HepG2 (cell line): ENCODE data around the gene MSANTD1. TPM values are rescaled to one million over a fixed set of nuclear protein-coding genes. Genes with fewer than 3 reads are reported as not detected.
A peak's percentile ranks its signal among the peaks of the same experiment; 100 is the strongest.

ENCODE experiments used
- GATAD1 ChIP-seq: IDR thresholded peaks from 2 replicates; pipeline ENCODE4 v1.6.1; 2016; ENCODE audit warnings: missing genetic modification reagents, missing compliant biosample characterization
- HNRNPL ChIP-seq: fragments of 200-400 bp; formaldehyde crosslinking; IDR thresholded peaks from 2 replicates; pipeline ENCODE4 v1.6.1; 2017; ENCODE audit warnings: mild to moderate bottlenecking, low read depth, low read length
- HOXA3 ChIP-seq: sonication (generic); formaldehyde crosslinking; IDR thresholded peaks from 2 replicates; pipeline ENCODE4 v1.5.0; 2020; ENCODE audit warnings: missing genetic modification reagents
- MAFF ChIP-seq: IDR thresholded peaks from 2 replicates; pipeline ENCODE4 v1.6.1; 2011; ENCODE audit warnings: low read depth, low read length, improper control_type of control experiment
- MATR3 ChIP-seq: sonication (generic); formaldehyde crosslinking; IDR thresholded peaks from 2 replicates; pipeline ENCODE4 v1.4.0; 2020; ENCODE audit warnings: missing genetic modification reagents
- POLR2A ChIP-seq, 2 experiments: IDR thresholded peaks; 2 replicates each; pipeline ENCODE4 v1.6.1; 2011; ENCODE audit warnings: low read depth in 2 of 2, low read length in 2 of 2, mild to moderate bottlenecking in 1 of 2, moderate library complexity in 1 of 2; ENCODE audit not compliant: insufficient read depth in 1 of 2
- POLR2G ChIP-seq: fragments of 200-400 bp; formaldehyde crosslinking; IDR thresholded peaks from 2 replicates; pipeline ENCODE4 v1.6.1; 2018; ENCODE audit warnings: mild to moderate bottlenecking, low read depth, low read length, moderate library complexity
- SMAD3 ChIP-seq: sonication (generic); formaldehyde crosslinking; IDR thresholded peaks from 2 replicates; pipeline ENCODE4 v1.4.0; 2020; ENCODE audit warnings: missing genetic modification reagents
- SOX6 ChIP-seq, 2 experiments: fragments of 450-650 bp in 1 of 2; sonication (generic) in 1 of 2; formaldehyde crosslinking in 1 of 2; IDR thresholded peaks; 2 replicates each; pipeline versions ENCODE4 v1.4.0 to v1.6.1; 2017 to 2020; ENCODE audit warnings: antibody characterized with exemption in 1 of 2, mild to moderate bottlenecking in 1 of 2, missing genetic modification reagents in 1 of 2
- TAF1 ChIP-seq: sonication (generic); formaldehyde crosslinking; IDR thresholded peaks from 2 replicates; pipeline ENCODE4 v1.4.0; 2020; ENCODE audit warnings: missing genetic modification reagents
- ZBTB20 ChIP-seq: sonication (generic); formaldehyde crosslinking; IDR thresholded peaks from 2 replicates; pipeline ENCODE4 v1.8.1; 2023; ENCODE audit warnings: missing genetic modification reagents, low read depth, mild to moderate bottlenecking, borderline replicate concordance
- ZBTB21 ChIP-seq: sonication (generic); formaldehyde crosslinking; IDR thresholded peaks from 2 replicates; pipeline ENCODE4 v1.4.0; 2020; ENCODE audit warnings: missing genetic modification reagents
- ZC3H13 ChIP-seq: sonication (generic); formaldehyde crosslinking; IDR thresholded peaks from 2 replicates; pipeline ENCODE4 v1.8.1; 2023; ENCODE audit warnings: mild to moderate bottlenecking, missing genetic modification reagents, moderate library complexity
- ZMAT3 ChIP-seq: sonication (generic); formaldehyde crosslinking; conservative IDR thresholded peaks from 2 replicates; pipeline ENCODE4 v1.7.0; 2021; ENCODE audit warnings: missing genetic modification reagents
- ZNF329 ChIP-seq: sonication (generic); formaldehyde crosslinking; IDR thresholded peaks from 2 replicates; pipeline ENCODE4 v1.9.0; 2021; ENCODE audit warnings: low read depth, mild to moderate bottlenecking, missing genetic modification reagents
- ZNF337 ChIP-seq: sonication (generic); formaldehyde crosslinking; IDR thresholded peaks from 2 replicates; pipeline ENCODE4 v1.5.1; 2020; ENCODE audit warnings: missing genetic modification reagents, low read depth, mild to moderate bottlenecking, borderline replicate concordance
- ZNF350 ChIP-seq: sonication (generic); formaldehyde crosslinking; IDR thresholded peaks from 2 replicates; pipeline ENCODE4 v1.4.0; 2020; ENCODE audit warnings: mild to moderate bottlenecking, low read depth, missing genetic modification reagents, borderline replicate concordance
- ZNF709 ChIP-seq: sonication (generic); formaldehyde crosslinking; IDR thresholded peaks from 2 replicates; pipeline ENCODE4 v1.5.0; 2020; ENCODE audit warnings: mild to moderate bottlenecking, missing genetic modification reagents
- ZNF737 ChIP-seq: sonication (generic); formaldehyde crosslinking; IDR thresholded peaks from 2 replicates; pipeline ENCODE4 v1.5.0; 2020; ENCODE audit warnings: missing genetic modification reagents, mild to moderate bottlenecking, borderline replicate concordance
- ZSCAN22 ChIP-seq: sonication (generic); formaldehyde crosslinking; IDR thresholded peaks from 2 replicates; pipeline ENCODE4 v1.4.0; 2020; ENCODE audit warnings: mild to moderate bottlenecking, missing genetic modification reagents
- polyA plus RNA-seq, 8 experiments: library from polyadenylated mRNA; depleted of rRNA in 3 of 8; stranded (reverse) in 7 of 8; unstranded in 1 of 8; fragments of >200 nt; fragmentation: Illumina TruSeq in 4 of 8; extraction: Trizol in 4 of 8; gene quantifications; 2 replicates each; pipeline versions ENCODE4 v1.2.1 to v1.2.3, GENCODE V29; 2011 to 2016; ENCODE audit warnings: low read depth in 4 of 8, missing spikeins in 1 of 8, mixed read lengths in 1 of 8; ENCODE audit not compliant: insufficient read depth in 1 of 8
- total RNA-seq, 5 experiments: library from RNA; depleted of rRNA; stranded (reverse); fragments of >200 nt; fragmentation: Illumina TruSeq; extraction: Trizol; gene quantifications; 2 replicates each; pipeline ENCODE4 v1.2.3, GENCODE V29; 2016; ENCODE audit warnings: low read depth in 1 of 5
- TF ChIP-seq, protein P1 (sequence below): sonication (generic); formaldehyde crosslinking; IDR thresholded peaks from 2 replicates; pipeline ENCODE4 v1.4.0; 2020; ENCODE audit warnings: mild to moderate bottlenecking, missing genetic modification reagents
- TF ChIP-seq, protein P2 (sequence below): sonication (generic); formaldehyde crosslinking; IDR thresholded peaks from 2 replicates; pipeline ENCODE4 v1.4.0; 2020; ENCODE audit warnings: low read depth, mild to moderate bottlenecking, missing genetic modification reagents
- TF ChIP-seq, protein P3 (sequence below): sonication (generic); formaldehyde crosslinking; IDR thresholded peaks from 2 replicates; pipeline ENCODE4 v1.5.1; 2020; ENCODE audit warnings: mild to moderate bottlenecking, missing genetic modification reagents
- TF ChIP-seq, protein P4 (sequence below): fragments of 450-650 bp; IDR thresholded peaks from 2 replicates; pipeline ENCODE4 v1.6.1; 2016
- TF ChIP-seq, protein P5 (sequence below): sonication (generic); formaldehyde crosslinking; IDR thresholded peaks from 2 replicates; pipeline ENCODE4 v1.8.0; 2022; ENCODE audit warnings: missing genetic modification reagents, mild to moderate bottlenecking, borderline replicate concordance

The MSANTD1 gene
- total and polyA plus RNA-seq, 2 of the 13 experiments (the other 11 are each of a cell fraction or from before 2014, with no cell fraction given) = 0.22 to 0.40 TPM

DNA sequence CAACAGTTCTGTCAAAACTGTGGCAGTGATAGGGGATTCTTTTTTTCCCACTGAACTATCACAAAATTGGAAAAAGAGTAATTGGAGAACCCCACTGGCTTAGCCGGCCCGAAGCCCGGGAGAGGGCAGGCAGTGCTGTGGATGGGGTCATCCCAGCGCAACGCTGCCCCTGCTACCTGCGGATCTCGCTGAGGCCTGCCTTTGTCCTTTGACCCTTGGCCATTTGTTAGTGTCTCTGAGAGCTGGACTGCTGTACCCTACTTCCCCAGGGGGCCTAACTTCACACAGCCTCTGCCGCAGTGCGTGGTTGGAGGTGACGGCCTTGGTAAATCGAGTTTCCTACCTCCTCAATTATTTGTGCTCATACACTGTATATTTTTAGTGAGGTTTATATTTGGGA lies 43.0 kb upstream of the MSANTD1 start (continued):
- TF ChIP-seq, protein P1, sequence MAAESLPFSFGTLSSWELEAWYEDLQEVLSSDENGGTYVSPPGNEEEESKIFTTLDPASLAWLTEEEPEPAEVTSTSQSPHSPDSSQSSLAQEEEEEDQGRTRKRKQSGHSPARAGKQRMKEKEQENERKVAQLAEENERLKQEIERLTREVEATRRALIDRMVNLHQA (CRISPR knock-in tag) = no peak
- no peak for TF ChIP-seq ZBTB21
- TF ChIP-seq MAFF = no peak
- TF ChIP-seq, protein P2, sequence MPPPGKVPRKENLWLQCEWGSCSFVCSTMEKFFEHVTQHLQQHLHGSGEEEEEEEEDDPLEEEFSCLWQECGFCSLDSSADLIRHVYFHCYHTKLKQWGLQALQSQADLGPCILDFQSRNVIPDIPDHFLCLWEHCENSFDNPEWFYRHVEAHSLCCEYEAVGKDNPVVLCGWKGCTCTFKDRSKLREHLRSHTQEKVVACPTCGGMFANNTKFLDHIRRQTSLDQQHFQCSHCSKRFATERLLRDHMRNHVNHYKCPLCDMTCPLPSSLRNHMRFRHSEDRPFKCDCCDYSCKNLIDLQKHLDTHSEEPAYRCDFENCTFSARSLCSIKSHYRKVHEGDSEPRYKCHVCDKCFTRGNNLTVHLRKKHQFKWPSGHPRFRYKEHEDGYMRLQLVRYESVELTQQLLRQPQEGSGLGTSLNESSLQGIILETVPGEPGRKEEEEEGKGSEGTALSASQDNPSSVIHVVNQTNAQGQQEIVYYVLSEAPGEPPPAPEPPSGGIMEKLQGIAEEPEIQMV = peak; percentile 58; the same call in 1 of the 2 replicates
- no peak for TF ChIP-seq ZNF709 (CRISPR knock-in tag)
- TF ChIP-seq ZNF329 (CRISPR knock-in tag) = no peak
- TF ChIP-seq ZBTB20 (CRISPR knock-in tag) = no peak; the same call in 1 of the 2 replicates
- peak; percentile 89 for TF ChIP-seq HOXA3 (CRISPR knock-in tag)
- TF ChIP-seq, protein P3, sequence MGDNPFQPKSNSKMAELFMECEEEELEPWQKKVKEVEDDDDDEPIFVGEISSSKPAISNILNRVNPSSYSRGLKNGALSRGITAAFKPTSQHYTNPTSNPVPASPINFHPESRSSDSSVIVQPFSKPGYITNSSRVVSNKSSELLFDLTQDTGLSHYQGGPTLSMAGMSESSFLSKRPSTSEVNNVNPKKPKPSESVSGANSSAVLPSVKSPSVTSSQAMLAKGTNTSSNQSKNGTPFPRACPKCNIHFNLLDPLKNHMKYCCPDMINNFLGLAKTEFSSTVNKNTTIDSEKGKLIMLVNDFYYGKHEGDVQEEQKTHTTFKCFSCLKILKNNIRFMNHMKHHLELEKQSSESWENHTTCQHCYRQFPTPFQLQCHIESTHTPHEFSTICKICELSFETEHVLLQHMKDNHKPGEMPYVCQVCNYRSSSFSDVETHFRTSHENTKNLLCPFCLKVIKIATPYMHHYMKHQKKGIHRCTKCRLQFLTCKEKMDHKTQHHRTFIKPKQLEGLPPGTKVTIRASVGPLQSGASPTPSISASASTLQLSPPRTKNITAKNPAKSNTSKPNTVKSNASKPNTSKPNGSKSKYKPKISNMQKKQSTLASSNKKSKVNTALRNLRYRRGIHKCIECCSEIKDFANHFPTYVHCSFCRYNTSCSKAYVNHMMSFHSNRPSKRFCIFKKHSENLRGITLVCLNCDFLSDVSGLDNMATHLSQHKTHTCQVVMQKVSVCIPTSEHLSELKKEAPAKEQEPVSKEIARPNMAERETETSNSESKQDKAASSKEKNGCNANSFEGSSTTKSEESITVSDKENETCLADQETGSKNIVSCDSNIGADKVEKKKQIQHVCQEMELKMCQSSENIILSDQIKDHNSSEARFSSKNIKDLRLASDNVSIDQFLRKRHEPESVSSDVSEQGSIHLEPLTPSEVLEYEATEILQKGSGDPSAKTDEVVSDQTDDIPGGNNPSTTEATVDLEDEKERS (CRISPR knock-in tag) = no peak
- peak; percentile 51; the same call in 1 of the 2 replicates for TF ChIP-seq ZNF350 (CRISPR knock-in tag)
- TF ChIP-seq, protein P4, sequence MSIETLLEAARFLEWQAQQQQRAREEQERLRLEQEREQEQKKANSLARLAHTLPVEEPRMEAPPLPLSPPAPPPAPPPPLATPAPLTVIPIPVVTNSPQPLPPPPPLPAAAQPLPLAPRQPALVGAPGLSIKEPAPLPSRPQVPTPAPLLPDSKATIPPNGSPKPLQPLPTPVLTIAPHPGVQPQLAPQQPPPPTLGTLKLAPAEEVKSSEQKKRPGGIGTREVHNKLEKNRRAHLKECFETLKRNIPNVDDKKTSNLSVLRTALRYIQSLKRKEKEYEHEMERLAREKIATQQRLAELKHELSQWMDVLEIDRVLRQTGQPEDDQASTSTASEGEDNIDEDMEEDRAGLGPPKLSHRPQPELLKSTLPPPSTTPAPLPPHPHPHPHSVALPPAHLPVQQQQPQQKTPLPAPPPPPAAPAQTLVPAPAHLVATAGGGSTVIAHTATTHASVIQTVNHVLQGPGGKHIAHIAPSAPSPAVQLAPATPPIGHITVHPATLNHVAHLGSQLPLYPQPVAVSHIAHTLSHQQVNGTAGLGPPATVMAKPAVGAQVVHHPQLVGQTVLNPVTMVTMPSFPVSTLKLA = no peak
- TF ChIP-seq HNRNPL = no peak
- TF ChIP-seq ZC3H13 (CRISPR knock-in tag) = no peak
- TF ChIP-seq TAF1 (CRISPR knock-in tag) = no peak
- no peak for TF ChIP-seq SMAD3 (CRISPR knock-in tag)
- TF ChIP-seq POLR2A (IDR thresholded peaks at IDR 0.05; ENCODE audit: insufficient read depth in 1 of 2, low read depth in 2 of 2, low read length in 2 of 2) = no peak
- TF ChIP-seq ZMAT3 (CRISPR knock-in tag) = 0 out of 2 replicates have a peak, but pooled peaks have one; percentile 21
- 0 out of 2 replicates have a peak, but pooled peaks have one; percentile 33 for TF ChIP-seq POLR2G
- no peak for TF ChIP-seq GATAD1 (CRISPR knock-in tag)
- TF ChIP-seq MATR3 (CRISPR knock-in tag) = no peak
- TF ChIP-seq, protein P5, sequence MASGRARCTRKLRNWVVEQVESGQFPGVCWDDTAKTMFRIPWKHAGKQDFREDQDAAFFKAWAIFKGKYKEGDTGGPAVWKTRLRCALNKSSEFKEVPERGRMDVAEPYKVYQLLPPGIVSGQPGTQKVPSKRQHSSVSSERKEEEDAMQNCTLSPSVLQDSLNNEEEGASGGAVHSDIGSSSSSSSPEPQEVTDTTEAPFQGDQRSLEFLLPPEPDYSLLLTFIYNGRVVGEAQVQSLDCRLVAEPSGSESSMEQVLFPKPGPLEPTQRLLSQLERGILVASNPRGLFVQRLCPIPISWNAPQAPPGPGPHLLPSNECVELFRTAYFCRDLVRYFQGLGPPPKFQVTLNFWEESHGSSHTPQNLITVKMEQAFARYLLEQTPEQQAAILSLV = 0 out of 2 replicates have a peak, but pooled peaks have one; percentile 21
- TF ChIP-seq ZSCAN22 (CRISPR knock-in tag) = no peak
- TF ChIP-seq SOX6 (IDR thresholded peaks at IDR 0.05) = no peak
- TF ChIP-seq SOX6 (CRISPR knock-in tag; IDR thresholded peaks at IDR 0.05) = peak; percentile 78
- no peak for TF ChIP-seq ZNF737 (CRISPR knock-in tag)
- no peak for TF ChIP-seq ZNF337 (CRISPR knock-in tag)
